Ureter (tissue), 1 donor: ENCODE results near the gene CLSTN1. TPM values are rescaled to one million over a fixed set of nuclear protein-coding genes. Genes with fewer than 3 reads are reported as not detected.
"Not testable (repeated sequence)": the region's sequence is repeated elsewhere in the genome, so short reads cannot be mapped to it uniquely, and the experiment has no call there.

ENCODE experiments used
- DNase-seq: peaks from one replicate; pipeline ENCODE4 v3.0.0-alpha.2; 2020; ENCODE audit warnings: low spot score
- total RNA-seq: library from RNA; stranded (reverse); gene quantifications from one replicate; pipeline ENCODE4 v1.2.4, GENCODE V29; 2023
- donor health status: DM: yes; HTN: yes; CAD: no.

CLSTN1 gene
- total RNA-seq, 1 donor from 2014 or later: 75.0 TPM

DNA sequence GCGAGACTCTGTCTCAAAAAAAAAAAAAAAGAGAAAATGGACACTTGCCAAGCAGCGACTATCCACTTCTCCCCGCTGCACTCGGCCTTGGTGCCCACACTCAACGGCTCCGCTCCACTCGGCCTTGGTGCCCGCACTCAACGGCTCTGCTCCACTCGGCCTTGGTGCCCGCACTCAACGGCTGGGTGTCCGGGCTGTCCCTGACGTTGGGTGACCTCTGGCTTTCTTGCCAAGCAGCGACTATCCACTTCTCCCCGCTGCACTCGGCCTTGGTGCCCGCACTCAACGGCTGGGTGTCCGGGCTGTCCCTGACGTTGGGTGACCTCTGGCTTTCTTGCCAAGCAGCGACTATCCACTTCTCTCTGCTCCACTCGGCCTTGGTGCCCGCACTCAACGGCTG, 61.3 kb downstream of the CLSTN1 start:
- not testable (repeated sequence) for DNase-seq

DNA sequence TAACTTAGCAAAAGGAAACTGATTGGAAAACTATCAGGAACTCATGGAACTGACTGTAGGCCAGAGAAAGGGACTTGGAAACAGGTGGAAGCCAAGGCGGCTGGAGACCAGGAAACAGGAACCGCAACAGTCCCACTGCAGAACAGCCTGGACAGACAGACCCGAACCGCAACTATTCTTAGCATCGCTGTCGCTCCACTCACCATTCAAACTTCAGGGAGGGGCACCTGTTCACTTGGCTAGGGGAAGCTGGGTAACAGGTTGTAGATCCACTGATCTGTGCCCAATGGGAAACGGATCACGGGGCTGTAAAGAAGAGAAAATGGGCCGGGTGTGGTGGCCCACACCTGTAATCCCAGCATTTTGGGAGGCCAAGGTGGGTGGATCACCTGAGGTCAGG, 61.9 kb downstream of the CLSTN1 start:
- DNase-seq: no peak

DNA sequence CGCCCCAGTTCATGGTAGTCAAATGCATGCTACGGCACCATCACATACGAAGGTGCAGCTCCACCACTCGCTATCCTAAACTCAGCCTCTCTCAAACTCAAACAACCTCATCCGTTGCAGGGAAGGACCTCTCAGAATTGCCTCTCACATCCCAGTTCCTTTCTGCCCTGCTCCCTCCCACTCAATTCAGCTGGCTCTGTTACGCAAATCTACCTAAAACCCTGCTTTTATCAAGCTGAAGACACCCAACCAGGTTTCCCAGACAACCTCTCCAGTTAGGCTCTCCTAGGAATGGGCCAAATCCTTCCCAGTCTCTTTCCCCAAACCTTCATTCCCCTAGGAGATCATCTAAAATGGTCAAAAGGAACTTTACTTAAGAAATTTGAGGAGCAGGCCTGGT, 62.9 kb downstream of the CLSTN1 start:
- DNase-seq: no peak

DNA sequence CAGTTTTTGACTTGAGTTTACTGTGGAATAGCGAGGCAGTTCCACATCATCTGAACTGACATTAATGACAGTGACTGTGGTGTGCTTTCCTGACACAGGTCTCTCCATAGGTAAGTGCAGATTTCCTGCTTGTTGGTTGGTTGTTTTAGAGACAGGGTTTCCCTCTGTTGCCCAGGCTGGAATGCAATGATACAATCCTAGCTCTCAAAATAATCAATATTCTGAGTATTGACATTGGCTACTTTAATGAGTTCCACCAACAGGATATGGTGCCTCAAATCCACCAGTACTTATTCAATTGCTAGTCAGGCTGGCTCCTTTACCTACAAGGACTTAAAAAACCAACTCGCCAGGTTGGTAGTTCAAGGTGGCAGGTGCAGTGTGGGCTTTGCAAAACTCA, 63.8 kb downstream of the CLSTN1 start:
- DNase-seq: no peak

DNA sequence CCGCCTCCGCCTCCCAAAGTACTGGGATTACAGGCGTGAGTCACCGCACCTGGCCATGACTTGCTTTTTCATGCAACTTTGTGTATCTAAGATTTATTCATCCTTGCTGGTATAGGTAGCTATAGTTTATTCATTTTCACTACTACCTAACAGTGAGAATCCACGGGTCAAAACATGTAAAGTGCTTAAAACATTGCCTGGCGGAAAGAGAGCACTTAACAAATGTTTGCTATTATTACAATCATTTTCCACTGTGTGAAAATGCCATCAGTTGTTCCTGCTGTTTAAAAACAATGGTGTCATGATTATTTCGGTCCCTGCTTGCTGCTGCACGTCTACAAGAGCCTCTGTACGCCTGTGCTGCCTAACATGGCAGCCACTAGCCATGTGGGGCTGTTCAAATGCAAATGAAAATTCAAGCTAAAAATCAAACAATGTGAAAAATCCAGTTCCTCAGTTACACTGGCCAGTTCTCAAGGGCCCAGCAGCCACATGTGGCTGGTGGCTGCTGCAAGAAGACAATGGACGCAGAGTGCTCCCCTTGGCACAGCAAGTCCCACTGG, 65.1 kb downstream of the CLSTN1 start:
- DNase-seq: no peak

DNA sequence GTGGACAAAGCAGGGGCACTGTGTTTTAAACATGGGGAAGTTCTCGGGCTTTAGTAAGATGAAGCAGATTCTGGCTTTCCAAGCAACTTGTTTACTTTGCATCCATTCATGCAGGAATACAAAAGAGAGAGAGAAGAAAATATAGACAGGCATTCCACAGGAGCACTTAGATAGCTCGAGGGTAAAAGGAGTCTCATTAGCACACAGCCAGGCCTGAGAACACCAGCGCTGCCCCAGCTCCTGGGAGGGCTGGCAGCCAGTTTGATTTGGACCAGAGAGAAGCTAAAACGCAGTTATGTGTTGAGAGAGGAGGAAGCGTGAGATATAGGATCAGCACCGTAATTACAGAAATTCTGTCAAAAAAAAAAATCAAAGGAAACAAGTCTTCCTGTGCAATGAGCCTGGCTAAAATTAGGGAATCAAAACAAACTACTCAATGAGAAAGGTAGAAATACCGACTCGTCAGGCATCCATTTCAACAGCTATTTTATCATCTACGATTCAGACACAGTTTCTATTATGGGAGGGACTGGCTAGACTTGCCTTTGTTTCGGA, 68.2 kb downstream of the CLSTN1 start:
- no peak for DNase-seq

DNA sequence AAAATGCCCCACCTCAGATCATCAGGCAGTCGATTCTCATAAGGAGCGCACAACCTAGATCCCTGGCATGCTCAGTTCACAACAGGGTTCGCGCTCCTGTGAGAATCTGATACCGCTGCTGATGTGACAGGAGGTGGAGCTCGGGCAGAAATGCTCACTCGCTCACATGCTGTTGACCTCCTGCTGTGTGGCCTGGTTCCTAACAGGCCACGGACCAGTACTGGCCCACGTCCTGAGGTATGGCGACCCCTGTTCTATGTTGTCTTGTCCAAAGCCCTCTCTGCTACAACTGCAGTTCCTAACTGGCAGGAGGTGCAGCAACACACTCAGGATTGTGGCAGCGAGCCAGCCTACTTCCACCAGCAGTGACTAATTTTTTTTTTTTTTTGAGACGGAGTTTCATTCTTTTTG, 70.6 kb downstream of the CLSTN1 start:
- no peak for DNase-seq

DNA sequence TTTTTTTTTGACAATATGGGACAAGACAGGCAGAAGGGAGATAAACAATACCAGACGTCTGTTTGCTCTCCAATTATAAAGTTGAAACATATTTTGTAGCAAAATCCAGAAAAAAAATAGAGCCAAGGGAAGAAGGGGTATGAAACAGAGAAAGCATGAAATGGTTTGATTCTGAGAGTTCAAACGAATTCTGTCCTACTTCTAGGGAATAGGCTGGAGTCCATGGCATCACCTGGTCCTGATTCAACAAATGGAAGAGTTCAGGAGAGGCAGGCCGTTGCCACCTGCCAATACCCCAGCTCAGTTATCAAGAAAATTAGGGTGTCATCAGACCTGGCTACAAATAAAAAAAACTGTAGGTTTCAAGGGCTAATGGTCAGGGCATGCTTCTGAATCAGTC, 71.8 kb downstream of the CLSTN1 start:
- no peak for DNase-seq

DNA sequence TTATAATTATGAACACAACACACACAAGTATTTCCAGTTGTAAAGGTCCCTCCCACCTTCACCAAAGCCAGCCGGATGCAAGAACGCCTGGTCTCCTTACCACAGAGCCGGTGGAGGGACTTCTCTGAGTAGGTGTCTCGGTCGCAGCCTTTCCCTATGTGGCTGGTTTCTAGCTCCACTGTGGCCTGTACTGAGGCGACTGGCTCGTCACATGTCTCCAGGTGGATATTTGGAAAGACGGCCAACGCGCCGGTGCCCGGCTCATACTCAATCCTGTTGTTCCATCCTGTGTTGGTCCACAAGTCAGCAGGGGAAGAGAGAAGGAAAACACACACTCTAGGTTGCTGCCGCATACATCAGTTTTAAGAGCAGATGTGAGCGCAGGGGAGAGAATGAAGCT, 74.4 kb downstream of the CLSTN1 start:
- no peak for DNase-seq

DNA sequence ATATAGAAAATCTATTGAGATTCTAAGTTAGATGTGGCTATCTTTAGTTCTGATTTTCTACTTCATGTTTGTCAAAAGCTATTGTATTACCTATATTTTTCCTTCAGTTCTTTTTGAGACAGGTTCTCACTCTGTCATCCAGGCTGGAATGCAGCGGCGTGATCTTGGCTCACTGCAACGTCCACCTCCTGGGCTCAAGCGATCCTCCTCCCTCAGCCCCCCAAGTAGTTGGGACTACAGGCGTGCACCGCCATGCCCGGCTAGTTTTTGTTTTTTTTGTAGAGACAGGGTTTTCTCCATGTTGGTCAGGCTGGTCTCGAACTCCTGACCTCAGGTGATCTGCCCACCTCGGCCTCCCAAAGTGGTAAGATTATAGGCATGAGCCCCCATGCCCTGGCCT, 75.4 kb downstream of the CLSTN1 start:
- not testable (repeated sequence) for DNase-seq

DNA sequence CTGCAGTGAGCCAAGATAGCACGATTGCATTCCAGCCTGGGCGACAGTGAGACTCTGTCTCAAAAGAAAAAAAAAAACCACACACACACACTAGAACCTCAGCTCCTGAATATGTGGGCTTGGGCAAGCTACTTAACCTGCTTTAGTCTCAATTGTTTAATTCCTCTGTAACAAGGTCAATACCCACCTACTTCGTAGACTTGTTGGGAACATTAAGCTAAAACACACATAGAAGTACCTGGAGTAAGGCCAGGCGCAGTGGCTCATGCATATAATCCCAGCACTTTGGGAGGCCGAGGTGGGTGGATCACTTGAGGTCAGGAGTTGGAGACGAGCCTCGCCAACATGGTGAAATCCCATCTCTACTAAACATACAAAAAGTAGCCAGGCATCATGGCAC, 77.1 kb downstream of the CLSTN1 start:
- DNase-seq: no peak

DNA sequence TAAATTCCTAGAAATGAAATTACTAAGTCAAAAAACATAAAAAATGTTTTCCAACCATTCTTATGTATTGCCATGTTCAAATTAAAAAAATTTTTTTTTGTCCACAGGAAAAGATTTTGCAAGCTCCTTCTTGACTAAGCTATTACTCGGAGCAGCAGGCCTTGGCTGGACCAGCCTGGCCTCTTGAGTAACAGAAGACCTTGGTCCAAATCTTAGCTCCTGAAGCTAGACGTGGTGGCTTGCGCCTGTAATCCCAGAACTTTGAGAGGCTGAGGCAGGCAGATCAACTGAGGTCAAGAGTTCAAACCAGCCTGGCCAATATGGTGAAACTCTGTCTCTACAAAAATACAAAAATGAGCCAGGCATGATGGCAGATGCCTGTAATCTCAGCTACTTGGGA, 77.6 kb downstream of the CLSTN1 start:
- no peak for DNase-seq

DNA sequence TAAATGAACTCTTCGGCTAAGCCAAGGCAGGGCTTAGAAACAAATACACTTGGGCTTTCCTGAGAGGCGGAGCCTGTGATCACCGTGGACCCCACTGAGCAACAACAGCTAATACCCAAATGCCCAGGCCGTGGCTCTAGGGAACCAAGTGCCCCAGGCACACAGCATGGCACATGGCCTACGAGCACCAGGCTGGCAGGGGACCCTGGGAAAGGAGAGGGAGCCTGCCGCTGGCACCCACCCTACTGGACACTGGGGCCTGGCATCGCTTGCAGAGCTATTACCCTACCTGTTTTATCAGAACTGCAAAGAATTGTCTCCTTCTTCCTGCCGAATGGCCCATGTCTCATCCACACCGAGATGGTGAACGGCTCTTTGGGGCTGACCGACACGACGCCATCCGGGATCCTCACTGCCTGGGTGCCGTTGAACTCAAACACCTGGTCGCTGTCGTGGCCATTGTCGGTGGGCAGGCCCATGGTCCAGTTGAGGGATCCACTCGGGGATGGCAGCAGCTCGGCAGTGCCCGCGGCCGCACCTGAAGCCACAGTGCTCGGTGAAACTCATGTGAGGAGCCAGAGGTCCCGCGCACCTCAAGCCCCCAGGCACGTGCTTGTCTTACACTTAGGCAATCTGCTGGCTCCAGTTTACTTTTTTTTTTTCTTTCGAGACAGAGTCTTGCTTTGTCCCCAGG, 79.5 kb downstream of the CLSTN1 start:
- DNase-seq: no peak

DNA sequence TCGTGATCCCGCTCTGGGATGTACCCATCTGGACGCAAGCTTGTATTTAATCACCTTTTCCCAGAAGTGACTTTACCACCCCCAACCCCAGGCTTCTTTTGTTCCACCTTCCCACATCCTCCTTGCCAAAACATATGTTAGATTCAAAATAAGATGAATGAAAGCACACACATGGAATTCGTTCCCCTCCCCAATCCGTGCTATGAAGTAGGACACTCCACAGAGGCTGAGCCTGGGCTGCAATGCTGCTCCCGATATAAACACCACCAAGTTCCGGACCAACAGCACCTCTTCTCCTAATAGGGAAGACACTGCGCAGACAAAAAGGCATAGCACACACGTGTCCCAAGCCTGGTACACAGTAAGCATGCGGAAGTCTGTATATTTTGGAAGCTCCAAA, 86.1 kb downstream of the CLSTN1 start:
- DNase-seq: no peak

DNA sequence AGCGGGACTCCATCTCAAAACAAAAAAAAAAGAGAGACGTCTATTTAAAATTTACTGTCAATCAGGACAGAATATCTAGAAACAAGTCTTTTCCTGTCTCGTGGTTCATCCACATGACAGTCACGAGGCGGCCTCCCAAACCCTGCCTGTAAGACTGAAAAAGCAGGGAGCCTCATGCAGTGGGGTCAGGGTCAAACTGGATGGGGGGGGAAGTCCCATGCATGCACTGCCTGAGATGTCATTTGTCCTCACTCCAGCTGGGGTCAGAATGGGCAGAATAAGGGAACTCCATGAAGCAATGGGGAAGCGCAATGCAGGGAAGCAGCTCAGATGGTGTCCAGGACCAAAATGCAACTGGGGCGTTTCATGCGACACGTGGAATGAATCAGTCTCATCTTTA, 86.7 kb downstream of the CLSTN1 start:
- no peak for DNase-seq

DNA sequence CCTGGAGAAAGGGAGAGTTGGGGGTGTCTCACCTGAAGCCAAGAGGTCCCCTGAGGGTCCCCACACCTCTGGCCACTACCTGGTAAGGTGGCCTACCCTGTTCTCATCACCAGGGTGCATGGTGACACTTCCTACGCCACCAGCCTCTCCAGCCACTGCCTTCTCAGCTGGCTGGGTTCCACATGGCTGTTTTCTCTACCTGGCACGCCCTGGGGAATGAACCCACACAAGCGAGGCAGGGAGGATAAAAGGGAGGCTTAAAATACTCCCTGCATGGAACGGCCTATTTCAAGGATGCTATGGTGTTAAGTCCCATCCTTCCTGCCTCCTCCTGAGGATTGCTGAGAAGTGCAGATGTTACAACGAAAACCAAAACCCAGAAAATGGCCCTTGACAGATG, 87.5 kb downstream of the CLSTN1 start:
- no peak for DNase-seq

DNA sequence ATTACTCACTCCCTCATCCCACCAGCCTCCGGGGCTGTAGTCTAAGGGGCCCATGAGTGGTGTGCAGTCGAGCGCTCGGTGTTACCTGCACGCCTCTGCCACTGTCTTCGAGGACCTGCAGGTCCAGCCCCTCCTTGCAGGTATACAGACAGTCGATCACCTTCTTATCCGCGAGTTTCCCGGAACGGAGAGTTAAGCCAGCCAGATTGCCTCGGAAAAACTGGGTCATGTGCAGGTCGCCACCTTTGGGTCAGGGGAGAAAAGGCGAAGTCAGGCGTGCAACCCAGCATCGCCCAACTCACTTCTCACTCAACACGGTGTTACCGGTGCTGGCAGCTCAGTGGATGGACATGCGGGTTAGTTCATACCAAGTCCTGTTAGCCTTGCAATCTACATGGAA, 88.0 kb downstream of the CLSTN1 start:
- DNase-seq: no peak

DNA sequence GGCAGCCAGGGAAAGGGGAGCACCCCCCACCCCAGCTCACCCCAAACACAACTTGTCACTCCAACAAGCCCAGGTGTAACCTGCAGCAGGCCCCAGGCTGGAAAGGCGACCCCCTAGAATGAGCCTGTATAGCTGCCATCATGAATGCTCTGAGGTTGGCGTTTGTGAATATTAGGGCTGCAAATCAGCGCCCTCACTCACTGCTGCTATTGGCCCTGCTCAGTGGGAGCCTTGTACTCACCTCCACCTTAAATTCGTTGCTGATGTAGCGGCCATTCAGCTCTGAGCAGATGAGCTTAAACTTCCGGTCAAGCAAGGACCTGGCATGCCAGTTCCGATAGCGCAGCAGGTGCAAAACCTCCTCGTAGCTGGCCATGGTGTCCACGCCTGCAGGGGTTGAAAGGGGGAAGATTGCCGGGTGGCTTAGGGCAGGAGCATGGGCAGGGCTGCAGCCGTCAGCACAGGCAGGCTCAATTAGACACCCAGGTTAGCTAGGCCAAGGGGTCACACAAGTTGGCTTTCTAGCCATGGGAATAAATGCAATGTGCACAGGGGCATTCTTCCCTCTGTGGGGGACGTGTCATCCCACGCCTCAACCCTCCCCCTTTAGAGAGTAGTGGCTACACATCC, 90.5 kb downstream of the CLSTN1 start:
- DNase-seq: no peak

DNA sequence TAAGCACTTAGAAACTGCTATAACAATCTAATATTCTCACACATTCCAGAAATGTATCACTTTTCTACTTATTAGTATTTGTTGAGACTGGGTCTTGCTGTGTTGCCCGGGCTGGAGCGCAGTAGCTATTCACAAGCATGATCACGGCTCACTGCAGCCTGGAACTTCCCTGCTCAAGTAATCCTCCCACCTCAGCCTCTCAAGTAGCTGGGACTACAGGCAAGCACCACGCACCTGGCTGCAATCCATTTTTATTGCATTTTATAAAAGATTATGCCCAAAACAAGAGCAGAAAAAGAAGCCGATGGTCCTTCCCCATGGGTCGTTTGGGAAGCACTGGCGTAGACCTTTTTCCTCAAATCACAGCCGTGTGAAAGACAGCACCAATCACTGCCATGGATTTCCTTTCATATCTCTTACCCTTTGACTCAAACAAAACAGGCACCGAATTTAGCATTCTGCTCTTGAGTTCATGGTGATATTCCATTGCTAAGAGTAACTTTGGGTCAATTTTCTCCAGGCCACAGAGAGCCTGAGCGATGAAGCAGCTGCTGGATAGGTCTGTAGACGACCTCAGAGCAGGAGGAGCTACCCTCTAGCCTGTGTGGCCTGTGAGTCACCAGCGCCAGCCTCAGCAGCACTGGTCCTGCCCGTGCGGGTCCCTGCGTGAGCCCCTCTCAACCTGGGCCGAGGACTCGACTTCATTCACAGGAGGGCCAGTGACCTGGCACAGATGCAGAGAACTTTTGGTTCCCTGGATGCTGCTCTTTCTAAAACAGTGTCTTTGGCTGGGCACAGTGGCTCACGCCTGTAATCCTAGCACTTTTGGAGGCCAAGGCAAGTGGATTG, 91.4 kb downstream of the CLSTN1 start:
- DNase-seq: no peak

DNA sequence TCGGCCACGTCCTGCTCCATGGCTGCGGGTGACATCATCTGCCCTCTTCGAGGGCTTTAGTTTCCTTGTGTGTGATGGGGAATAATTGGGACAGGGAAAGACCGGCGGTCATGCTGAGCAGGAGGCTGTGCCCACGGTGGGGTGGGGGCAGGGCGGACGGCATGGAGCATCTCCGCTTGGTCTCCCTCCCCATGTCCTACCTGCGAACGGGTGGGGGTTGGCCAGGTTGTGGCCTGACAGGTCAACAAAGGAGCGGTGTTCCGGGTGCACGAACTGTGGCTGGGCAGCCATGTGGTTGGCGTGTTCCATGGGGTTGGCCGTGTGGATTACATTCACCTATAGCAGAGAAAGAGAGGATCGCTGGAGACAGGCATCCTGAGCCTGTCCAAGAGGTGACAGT, 92.2 kb downstream of the CLSTN1 start:
- DNase-seq: no peak

DNA sequence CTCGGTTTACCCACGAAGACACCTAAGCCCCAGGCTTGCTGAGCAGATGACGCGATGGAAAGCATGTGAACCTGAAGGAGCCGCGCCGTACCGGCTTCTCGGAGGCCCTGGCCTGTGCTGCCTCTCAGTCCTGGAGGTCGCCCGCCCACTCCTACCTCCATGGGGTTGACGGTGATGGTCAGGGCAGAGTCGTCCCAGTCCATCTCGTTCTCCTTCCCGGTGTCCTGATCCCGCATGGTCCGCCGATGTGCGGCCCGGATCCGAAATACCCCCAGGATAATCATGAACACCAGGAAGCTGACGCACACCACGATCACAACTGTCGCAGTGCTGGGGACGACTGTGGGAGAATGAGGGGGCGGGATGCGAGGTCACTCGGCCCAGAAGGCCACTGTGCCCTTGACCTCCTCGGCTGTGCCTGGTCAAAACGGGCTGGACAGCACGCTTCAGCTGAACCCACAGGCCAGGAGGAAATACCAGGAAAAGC, 92.7 kb downstream of the CLSTN1 start:
- DNase-seq: no peak
